ENCODE data around the gene KCNN4.

KCNN4 gene

GRCh38 chr19:43748205-43748594, 32.6 kb downstream of the KCNN4 start:
- no peak for DNase-seq (ENCODE audit: low read depth)

GRCh38 chr19:43747557-43748204, 33.1 kb downstream of the KCNN4 start:
- DNase-seq (ENCODE audit: low read depth): no peak

GRCh38 chr19:43743059-43743458, 37.7 kb downstream of the KCNN4 start:
- DNase-seq (ENCODE audit: low read depth): peak; percentile 70

GRCh38 chr19:43741075-43741825, 39.5 kb downstream of the KCNN4 start:
- no peak for DNase-seq (ENCODE audit: low read depth)

- DNase-seq (ENCODE audit: low read depth): no peak
These were observed 41.1 kb downstream of the KCNN4 start for GRCh38 chr19:43739439-43740235.

GRCh38 chr19:43738780-43739211, 42.0 kb downstream of the KCNN4 start:
- DNase-seq (ENCODE audit: low read depth): no peak

GRCh38 chr19:43735957-43736356, 44.8 kb downstream of the KCNN4 start:
- DNase-seq (ENCODE audit: low read depth): no peak

GRCh38 chr19:43735013-43735412, 45.8 kb downstream of the KCNN4 start:
- no peak for DNase-seq (ENCODE audit: low read depth)

- no peak for DNase-seq (ENCODE audit: low read depth)
These were observed 48.9 kb downstream of the KCNN4 start for GRCh38 chr19:43731846-43732245.

- DNase-seq (ENCODE audit: low read depth): no peak
These were observed 49.4 kb downstream of the KCNN4 start for GRCh38 chr19:43731346-43731745.

- no peak for DNase-seq (ENCODE audit: low read depth)
These were observed 50.9 kb downstream of the KCNN4 start for GRCh38 chr19:43729919-43730318.

GRCh38 chr19:43727593-43727853, 53.2 kb downstream of the KCNN4 start:
- no peak for DNase-seq (ENCODE audit: low read depth)

- no peak for DNase-seq (ENCODE audit: low read depth)
These were observed 53.8 kb downstream of the KCNN4 start for GRCh38 chr19:43726736-43727592.

- DNase-seq (ENCODE audit: low read depth): no peak
These were observed 55.3 kb downstream of the KCNN4 start for GRCh38 chr19:43725468-43725867.

- no peak for DNase-seq (ENCODE audit: low read depth)
These were observed 55.9 kb downstream of the KCNN4 start for GRCh38 chr19:43724896-43725295.

GRCh38 chr19:43723588-43723987, 57.2 kb downstream of the KCNN4 start:
- no peak for DNase-seq (ENCODE audit: low read depth)

- no peak for DNase-seq (ENCODE audit: low read depth)
These were observed 59.2 kb downstream of the KCNN4 start for GRCh38 chr19:43721469-43722048.

- DNase-seq (ENCODE audit: low read depth): no peak
These were observed 59.8 kb downstream of the KCNN4 start for GRCh38 chr19:43720936-43721335.

GRCh38 chr19:43719918-43720317, 60.9 kb downstream of the KCNN4 start:
- DNase-seq (ENCODE audit: low read depth): no peak

- no peak for DNase-seq (ENCODE audit: low read depth)
These were observed 61.4 kb downstream of the KCNN4 start for GRCh38 chr19:43719378-43719868.

GRCh38 chr19:43718627-43719377, 62.0 kb downstream of the KCNN4 start:
- no peak for DNase-seq (ENCODE audit: low read depth)
